Measurements from ENCODE around the gene ZNF687. TPM values are rescaled to one million over a fixed set of nuclear protein-coding genes. Genes with fewer than 3 reads are reported as not detected.

The ZNF687 gene
- total RNA-seq, 1 experiment from 2014 or later: 34.3 TPM

- Histone ChIP-seq H3K27ac (ENCODE audit: low read depth, low read length) (no peak overlapping the region), H3K27me3 (ENCODE audit: insufficient read depth, low read length) (no peaks in the 10 kb centered on the region), H3K4me3 (replicated peaks in 1 of 2; ENCODE audit: low read depth in 1 of 2, low read length in 2 of 2) (no peak overlapping the region), H3K9me3 (ENCODE audit: control insufficient read depth in 1 of 2, insufficient read depth in 1 of 2, low read depth in 1 of 2, low read length in 2 of 2) (no peaks in the 10 kb centered on the region), H3K79me2 (ENCODE audit: insufficient read depth, low read length) (peaks cover 5% of the 10 kb centered on the region; the same call in 1 of the 2 replicates), H3K4me2 (ENCODE audit: low read length) (no peak overlapping the region), H3K9me2 (ENCODE audit: insufficient read depth) (no peaks in the 10 kb centered on the region), H3K4me1 (ENCODE audit: control insufficient read depth in 1 of 2, insufficient read depth in 2 of 2, low read length in 2 of 2) (no peaks in the 10 kb centered on the region), H3K9ac (ENCODE audit: low read length) (no peak overlapping the region), H2AFZ (ENCODE audit: low read depth, low read length, poor library complexity, severe bottlenecking) (no peak overlapping the region), H3K36me3 (ENCODE audit: control insufficient read depth in 1 of 2, insufficient read depth in 2 of 2, low read length in 2 of 2) (peaks cover 63 to 87% of the 10 kb centered on the region in 2 experiments), H4K20me1 (ENCODE audit: insufficient read depth) (no peaks in the 10 kb centered on the region)
- BruUV-seq (replicated peaks): no TSS peak
- no peak for TF ChIP-seq POLR2AphosphoS5 (IDR thresholded peaks at IDR 0.05; ENCODE audit: low read depth, low read length)
- no peak for TF ChIP-seq SIN3A (IDR thresholded peaks at IDR 0.05; ENCODE audit: low read depth)
- TF ChIP-seq, protein P1, sequence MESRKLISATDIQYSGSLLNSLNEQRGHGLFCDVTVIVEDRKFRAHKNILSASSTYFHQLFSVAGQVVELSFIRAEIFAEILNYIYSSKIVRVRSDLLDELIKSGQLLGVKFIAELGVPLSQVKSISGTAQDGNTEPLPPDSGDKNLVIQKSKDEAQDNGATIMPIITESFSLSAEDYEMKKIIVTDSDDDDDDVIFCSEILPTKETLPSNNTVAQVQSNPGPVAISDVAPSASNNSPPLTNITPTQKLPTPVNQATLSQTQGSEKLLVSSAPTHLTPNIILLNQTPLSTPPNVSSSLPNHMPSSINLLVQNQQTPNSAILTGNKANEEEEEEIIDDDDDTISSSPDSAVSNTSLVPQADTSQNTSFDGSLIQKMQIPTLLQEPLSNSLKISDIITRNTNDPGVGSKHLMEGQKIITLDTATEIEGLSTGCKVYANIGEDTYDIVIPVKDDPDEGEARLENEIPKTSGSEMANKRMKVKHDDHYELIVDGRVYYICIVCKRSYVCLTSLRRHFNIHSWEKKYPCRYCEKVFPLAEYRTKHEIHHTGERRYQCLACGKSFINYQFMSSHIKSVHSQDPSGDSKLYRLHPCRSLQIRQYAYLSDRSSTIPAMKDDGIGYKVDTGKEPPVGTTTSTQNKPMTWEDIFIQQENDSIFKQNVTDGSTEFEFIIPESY (IDR thresholded peaks at IDR 0.05; ENCODE audit: extremely low read depth, insufficient replicate concordance, low read length): no peak
- TF ChIP-seq RAD21 (IDR thresholded peaks at IDR 0.05; ENCODE audit: low read depth): no peak
- TF ChIP-seq CBX3 (IDR thresholded peaks at IDR 0.05; ENCODE audit: low read depth): no peak
- TF ChIP-seq CTCF (IDR thresholded peaks at IDR 0.05 in 2 of 3, conservative IDR thresholded peaks at IDR 0.05 in 1 of 3; ENCODE audit: borderline replicate concordance in 1 of 3, insufficient read depth in 1 of 3, low read depth in 2 of 3, low read length in 2 of 3): no peak
- no peak for TF ChIP-seq YY1 (IDR thresholded peaks at IDR 0.05; ENCODE audit: extremely low read depth, insufficient replicate concordance, low read depth, low read length)
- TF ChIP-seq POLR2A (IDR thresholded peaks at IDR 0.05; ENCODE audit: borderline replicate concordance, extremely low read depth, insufficient read depth, insufficient read length): no peak
- no peak for TF ChIP-seq FOSL1 (IDR thresholded peaks at IDR 0.05; ENCODE audit: low read depth)
- TF ChIP-seq, protein P2, sequence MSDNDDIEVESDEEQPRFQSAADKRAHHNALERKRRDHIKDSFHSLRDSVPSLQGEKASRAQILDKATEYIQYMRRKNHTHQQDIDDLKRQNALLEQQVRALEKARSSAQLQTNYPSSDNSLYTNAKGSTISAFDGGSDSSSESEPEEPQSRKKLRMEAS (IDR thresholded peaks at IDR 0.05): no peak
- TF ChIP-seq REST (IDR thresholded peaks at IDR 0.05; ENCODE audit: low read depth): no peak
- TF ChIP-seq EZH2phosphoT487 (IDR thresholded peaks at IDR 0.05; ENCODE audit: borderline replicate concordance): no peak
- no peak for TF ChIP-seq EGR1 (IDR thresholded peaks at IDR 0.05; ENCODE audit: low read depth)
- no peak for TF ChIP-seq SRF (IDR thresholded peaks at IDR 0.05; ENCODE audit: low read depth)
- ChIA-PET CTCF (interaction anchor here (1.7 kb wide), 1 partner anchor 10 kb away, joined by 5 read pairs; no protein-coding TSS in a partner anchor), POLR2A (no interaction called here), RAD21 (ENCODE audit: low non-redundant PET in 1 of 2, low total read pairs in 2 of 2, uncharacterized antibody in 2 of 2, unreplicated experiment in 2 of 2) (no interaction called here)
- ATAC-seq (no peak), DNase-seq (ENCODE audit: low read depth, low spot score) (no peak)
- intact Hi-C loops (cut with micrococcal nuclease): loop anchor here (10.0 kb wide), 1 partner anchor 218 kb away; no protein-coding TSS in a partner anchor
These were observed 39.7 kb upstream of the ZNF687 start for GRCh38 chr1:151242442-151242841.

Data from HCT116 (cell line).